MM.1S (cell line): ENCODE data around the gene TLE3.

Source experiments
- DNase-seq: peaks from one replicate; pipeline ENCODE4 v3.0.0-alpha.2; 2015
- H2AFZ ChIP-seq: fragments of 300-600 bp; sonication (generic); 2 replicates; pipeline ENCODE4 v1.6.0; 2016; ENCODE audit warnings: antibody characterized with exemption, low read length
- H3F3A ChIP-seq: fragments of 300-600 bp; sonication (generic); 2 replicates; pipeline ENCODE4 v1.6.1; 2016; ENCODE audit warnings: mild to moderate bottlenecking, antibody characterized with exemption, low read length, moderate library complexity, mixed read lengths; ENCODE audit not compliant: insufficient read depth
- H3K27ac ChIP-seq: fragments of 300-600 bp; sonication (generic); 2 replicates; pipeline ENCODE4 v1.5.1; 2016; ENCODE audit warnings: mild to moderate bottlenecking, low read length
- H3K27me3 ChIP-seq: fragments of 300-600 bp; sonication (generic); replicated peaks from 2 replicates; pipeline ENCODE4 v1.6.0; 2016; ENCODE audit warnings: low read length; ENCODE audit not compliant: insufficient read depth
- H3K36me3 ChIP-seq: fragments of 300-600 bp; sonication (generic); replicated peaks from 2 replicates; pipeline ENCODE4 v1.6.1; 2016; ENCODE audit warnings: mild to moderate bottlenecking, low read length, mixed read lengths; ENCODE audit not compliant: insufficient read depth
- H3K4me1 ChIP-seq: fragments of 300-600 bp; sonication (generic); 2 replicates; pipeline ENCODE4 v1.6.1; 2016; ENCODE audit warnings: low read length, mixed read lengths
- H3K4me2 ChIP-seq: fragments of 300-600 bp; sonication (generic); 2 replicates; pipeline ENCODE4 v1.6.0; 2016; ENCODE audit warnings: low read depth, low read length
- H3K4me3 ChIP-seq: fragments of 300-600 bp; sonication (generic); 2 replicates; pipeline ENCODE4 v1.5.1; 2016; ENCODE audit warnings: low read length, mixed read lengths
- H3K79me2 ChIP-seq: fragments of 300-600 bp; sonication (generic); 2 replicates; pipeline ENCODE4 v1.6.1; 2016; ENCODE audit warnings: mixed run types, low read length, mixed read lengths
- H3K9ac ChIP-seq: fragments of 300-600 bp; sonication (generic); 2 replicates; pipeline ENCODE4 v1.6.1; 2016; ENCODE audit warnings: low read length, mixed read lengths
- H3K9me2 ChIP-seq: fragments of 300-600 bp; sonication (generic); replicated peaks from 2 replicates; pipeline ENCODE4 v1.6.1; 2016; ENCODE audit warnings: mild to moderate bottlenecking, low read length, mixed read lengths; ENCODE audit not compliant: insufficient read depth
- H3K9me3 ChIP-seq: fragments of 300-600 bp; sonication (generic); replicated peaks from 2 replicates; pipeline ENCODE4 v1.6.1; 2016; ENCODE audit warnings: mild to moderate bottlenecking, low read length, mixed read lengths; ENCODE audit not compliant: insufficient read depth
- H4K20me1 ChIP-seq: fragments of 300-600 bp; sonication (generic); 2 replicates; pipeline ENCODE4 v1.6.1; 2016; ENCODE audit warnings: mild to moderate bottlenecking, low read length, moderate library complexity, mixed read lengths; ENCODE audit not compliant: insufficient read depth
- CTCF ChIP-seq: fragments of 300-600 bp; sonication (generic); IDR thresholded peaks from 2 replicates; pipeline ENCODE4 v1.5.1; 2016; ENCODE audit warnings: antibody characterized with exemption, low read length, mixed read lengths
- EZH2 ChIP-seq: fragments of 300-600 bp; sonication (generic); optimal IDR thresholded peaks from 2 replicates; pipeline ENCODE3; 2017; ENCODE audit warnings: low read depth, mild to moderate bottlenecking, antibody characterized with exemption, low read length, mixed read lengths
- EZH2phosphoT487 ChIP-seq: fragments of 300-600 bp; sonication (generic); IDR thresholded peaks from 2 replicates; pipeline ENCODE4 v1.6.1; 2018; ENCODE audit warnings: antibody characterized with exemption, low read length

Gene TLE3

GRCh38 chr15:70033529-70034140 is 64.1 kb downstream of the TLE3 start:
- Histone ChIP-seq H3K27me3 (no peaks in the 10 kb centered on the region), H2AFZ (no peak overlapping the region), H3K36me3 (no peaks in the 10 kb centered on the region), H3K9me2 (no peaks in the 10 kb centered on the region), H3K9ac (no peak overlapping the region), H3K4me3 (no peak overlapping the region), H3K27ac (no peak overlapping the region), H3K4me1 (peaks cover 54% of the 10 kb centered on the region), H3K4me2 (no peak overlapping the region), H4K20me1 (no peaks in the 10 kb centered on the region), H3F3A (peaks cover 25% of the 10 kb centered on the region), H3K79me2 (no peaks in the 10 kb centered on the region), H3K9me3 (no peaks in the 10 kb centered on the region)
- no peak for DNase-seq
- TF ChIP-seq CTCF (no peak), EZH2phosphoT487 (no peak), EZH2 (no peak)

- Histone ChIP-seq H3K9ac (no peak overlapping the region), H3F3A (peaks cover 25% of the 10 kb centered on the region), H3K4me2 (no peak overlapping the region), H3K79me2 (no peaks in the 10 kb centered on the region), H3K27ac (no peak overlapping the region), H3K9me2 (no peaks in the 10 kb centered on the region), H3K4me1 (peaks cover 50% of the 10 kb centered on the region), H3K27me3 (no peaks in the 10 kb centered on the region), H4K20me1 (no peaks in the 10 kb centered on the region), H3K9me3 (no peaks in the 10 kb centered on the region), H3K36me3 (no peaks in the 10 kb centered on the region), H3K4me3 (no peak overlapping the region), H2AFZ (no peak overlapping the region)
- TF ChIP-seq EZH2 (no peak), EZH2phosphoT487 (no peak), CTCF (no peak)
- DNase-seq, result no peak
Observed at GRCh38 chr15:70033109-70033508, 64.6 kb downstream of the TLE3 start.

- H3K4me2 ChIP-seq, result no peak overlapping the region
- no peaks in the 10 kb centered on the region for H4K20me1 ChIP-seq
- no peaks in the 10 kb centered on the region for H3K9me3 ChIP-seq
- no peak overlapping the region for H2AFZ ChIP-seq
- no peak overlapping the region for H3K27ac ChIP-seq
- H3K4me3 ChIP-seq, result no peak overlapping the region
- no peaks in the 10 kb centered on the region for H3K9me2 ChIP-seq
- DNase-seq, result no peak
- TF ChIP-seq EZH2 (no peak), CTCF (no peak), EZH2phosphoT487 (no peak)
- H3F3A ChIP-seq, result peaks cover 22% of the 10 kb centered on the region
- H3K36me3 ChIP-seq, result no peaks in the 10 kb centered on the region
- H3K4me1 ChIP-seq, result peaks cover 44% of the 10 kb centered on the region
- no peak overlapping the region for H3K9ac ChIP-seq
- H3K79me2 ChIP-seq, result no peaks in the 10 kb centered on the region
- H3K27me3 ChIP-seq, result no peaks in the 10 kb centered on the region
Observed at GRCh38 chr15:70032509-70032908, 65.2 kb downstream of the TLE3 start.
